ENCODE results near the gene DNM2. TPM values are rescaled to one million over a fixed set of nuclear protein-coding genes. Genes with fewer than 3 reads are reported as not detected.

The DNM2 gene
- total RNA-seq, 1 experiment from 2014 or later, result 125 TPM

DNA sequence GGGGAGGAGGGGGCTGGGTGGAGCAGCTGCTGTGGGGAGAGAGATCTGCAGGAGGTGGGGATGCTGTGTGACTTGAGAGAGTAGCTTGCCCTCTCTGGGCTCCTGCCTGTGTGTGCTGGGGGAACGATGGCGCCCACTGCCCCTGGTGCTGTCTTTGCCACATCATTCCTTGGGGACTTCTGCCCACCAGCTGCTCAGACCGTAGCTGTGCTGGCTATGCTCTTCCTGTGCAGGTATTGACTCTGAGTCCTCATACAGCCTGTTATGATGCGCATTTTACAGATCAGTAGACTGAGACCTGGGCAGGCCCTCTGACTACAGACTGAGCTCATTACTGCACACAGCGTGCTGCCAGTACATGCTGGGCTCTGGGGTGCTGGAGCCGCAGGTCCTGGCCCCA, 51.1 kb downstream of the DNM2 start:
- in situ Hi-C loops (cut with HindIII; ENCODE audit: low pct_unique_long_range_greater_than_20kb, low sequenced_read_pairs), result no loop called here
- Histone ChIP-seq H3K36me3 (ENCODE audit: control insufficient read depth, insufficient read depth, low read length) (no peaks in the 10 kb centered on the region), H3K27ac (ENCODE audit: low read length) (peak overlapping the region; percentile 57), H3K4me3 (ENCODE audit: low read depth in 2 of 2, low read length in 2 of 2) (no peak overlapping the region), H3K27me3 (ENCODE audit: control insufficient read depth, insufficient read depth, low read length) (no peaks in the 10 kb centered on the region), H3K4me1 (ENCODE audit: control insufficient read depth, insufficient read depth, low read length) (peaks cover 24% of the 10 kb centered on the region), H3K9me3 (ENCODE audit: control insufficient read depth, insufficient read depth, low read depth, low read length) (no peaks in the 10 kb centered on the region)
- POLR2A ChIA-PET, result no interaction called here
- DNase-seq (ENCODE audit: low read depth, low spot score) (no peak), ATAC-seq (no peak)
- intact Hi-C loops (cut with micrococcal nuclease; ENCODE audit: unreplicated experiment), result no loop called here
- CTCF ChIA-PET, result interaction anchor here (0.7 kb wide), 1 partner anchor 187 kb away, joined by 5 read pairs; no protein-coding TSS in a partner anchor
- no peak for TF ChIP-seq SIN3A (IDR thresholded peaks at IDR 0.05; ENCODE audit: borderline replicate concordance, insufficient read depth, low read depth, low read length)
- BruUV-seq (replicated peaks), result no TSS peak

DNA sequence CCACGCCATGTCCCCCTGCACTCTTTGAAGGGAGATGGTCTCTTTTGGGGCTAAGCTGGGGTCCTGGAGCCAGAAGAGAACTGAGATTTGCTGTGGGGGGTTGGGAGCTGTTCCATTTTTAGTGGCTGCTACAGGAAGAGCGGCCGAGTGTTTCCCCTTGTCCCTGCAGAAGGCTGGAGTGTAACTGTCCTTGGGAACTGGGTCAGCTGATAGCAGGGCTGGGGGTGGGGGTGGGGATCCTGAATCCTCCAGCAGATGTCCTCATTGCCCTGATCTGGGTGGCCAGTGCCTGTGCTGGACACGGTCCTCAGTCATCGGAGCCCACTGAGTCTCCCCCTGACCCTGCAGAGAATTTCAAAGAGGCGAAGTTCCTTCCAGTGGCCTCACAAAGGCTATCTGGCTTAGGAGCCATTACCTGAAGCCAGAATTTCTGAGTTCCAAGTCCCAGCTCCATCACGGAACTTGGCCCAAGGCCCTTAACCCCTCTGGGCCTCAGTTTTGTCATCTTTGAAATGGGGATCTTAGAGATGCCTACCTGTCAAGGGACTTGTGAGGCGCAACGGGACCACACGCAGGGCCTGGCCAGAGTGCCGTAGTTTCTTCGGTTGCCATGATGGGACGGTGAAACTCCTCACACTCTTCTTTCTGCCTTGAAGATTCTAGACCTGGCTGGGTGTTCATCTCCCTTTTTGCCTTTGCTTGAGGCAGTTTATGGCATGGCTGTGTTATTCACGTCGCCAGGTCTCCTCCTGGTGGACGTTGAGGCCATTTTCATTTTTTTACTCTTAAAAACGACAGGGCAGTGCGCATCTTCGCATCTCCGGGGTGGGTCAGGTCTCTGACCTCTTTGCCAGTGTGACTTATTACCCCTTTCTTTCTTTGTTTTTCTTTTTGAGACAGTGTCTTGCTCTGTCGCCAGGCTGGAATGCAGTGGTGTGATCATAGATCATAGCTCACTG, 51.9 kb downstream of the DNM2 start:
- ChIA-PET CTCF (interaction anchor here (0.7 kb wide), 1 partner anchor 188 kb away, joined by 5 read pairs; no protein-coding TSS in a partner anchor), POLR2A (interaction anchor here (0.6 kb wide), 1 partner anchor 10 kb away, joined by 5 read pairs; no protein-coding TSS in a partner anchor)
- peaks cover 18% of the 10 kb centered on the region for H3K4me1 ChIP-seq (ENCODE audit: control insufficient read depth, insufficient read depth, low read length)
- ATAC-seq, result peak; percentile 60
- BruUV-seq (replicated peaks), result no TSS peak
- no peak overlapping the region for H3K4me3 ChIP-seq (ENCODE audit: low read depth in 2 of 2, low read length in 2 of 2)
- H3K36me3 ChIP-seq (ENCODE audit: control insufficient read depth, insufficient read depth, low read length), result no peaks in the 10 kb centered on the region
- H3K27ac ChIP-seq (ENCODE audit: low read length), result peak overlapping the region; percentile 57
- in situ Hi-C loops (cut with HindIII; ENCODE audit: low pct_unique_long_range_greater_than_20kb, low sequenced_read_pairs) (no loop called here), intact Hi-C loops (cut with micrococcal nuclease; ENCODE audit: unreplicated experiment) (no loop called here)
- no peak for DNase-seq (ENCODE audit: low read depth, low spot score)
- H3K9me3 ChIP-seq (ENCODE audit: control insufficient read depth, insufficient read depth, low read depth, low read length), result no peaks in the 10 kb centered on the region
- no peak for TF ChIP-seq TCF7L2 (IDR thresholded peaks at IDR 0.05; ENCODE audit: low read depth, low read length)
- TF ChIP-seq, protein P1, sequence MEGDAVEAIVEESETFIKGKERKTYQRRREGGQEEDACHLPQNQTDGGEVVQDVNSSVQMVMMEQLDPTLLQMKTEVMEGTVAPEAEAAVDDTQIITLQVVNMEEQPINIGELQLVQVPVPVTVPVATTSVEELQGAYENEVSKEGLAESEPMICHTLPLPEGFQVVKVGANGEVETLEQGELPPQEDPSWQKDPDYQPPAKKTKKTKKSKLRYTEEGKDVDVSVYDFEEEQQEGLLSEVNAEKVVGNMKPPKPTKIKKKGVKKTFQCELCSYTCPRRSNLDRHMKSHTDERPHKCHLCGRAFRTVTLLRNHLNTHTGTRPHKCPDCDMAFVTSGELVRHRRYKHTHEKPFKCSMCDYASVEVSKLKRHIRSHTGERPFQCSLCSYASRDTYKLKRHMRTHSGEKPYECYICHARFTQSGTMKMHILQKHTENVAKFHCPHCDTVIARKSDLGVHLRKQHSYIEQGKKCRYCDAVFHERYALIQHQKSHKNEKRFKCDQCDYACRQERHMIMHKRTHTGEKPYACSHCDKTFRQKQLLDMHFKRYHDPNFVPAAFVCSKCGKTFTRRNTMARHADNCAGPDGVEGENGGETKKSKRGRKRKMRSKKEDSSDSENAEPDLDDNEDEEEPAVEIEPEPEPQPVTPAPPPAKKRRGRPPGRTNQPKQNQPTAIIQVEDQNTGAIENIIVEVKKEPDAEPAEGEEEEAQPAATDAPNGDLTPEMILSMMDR (IDR thresholded peaks at IDR 0.05), result no peak; the same call in 1 of the 2 replicates
- TF ChIP-seq POLR2AphosphoS5 (IDR thresholded peaks at IDR 0.05; ENCODE audit: low read depth, low read length), result no peak
- TF ChIP-seq, protein P2, sequence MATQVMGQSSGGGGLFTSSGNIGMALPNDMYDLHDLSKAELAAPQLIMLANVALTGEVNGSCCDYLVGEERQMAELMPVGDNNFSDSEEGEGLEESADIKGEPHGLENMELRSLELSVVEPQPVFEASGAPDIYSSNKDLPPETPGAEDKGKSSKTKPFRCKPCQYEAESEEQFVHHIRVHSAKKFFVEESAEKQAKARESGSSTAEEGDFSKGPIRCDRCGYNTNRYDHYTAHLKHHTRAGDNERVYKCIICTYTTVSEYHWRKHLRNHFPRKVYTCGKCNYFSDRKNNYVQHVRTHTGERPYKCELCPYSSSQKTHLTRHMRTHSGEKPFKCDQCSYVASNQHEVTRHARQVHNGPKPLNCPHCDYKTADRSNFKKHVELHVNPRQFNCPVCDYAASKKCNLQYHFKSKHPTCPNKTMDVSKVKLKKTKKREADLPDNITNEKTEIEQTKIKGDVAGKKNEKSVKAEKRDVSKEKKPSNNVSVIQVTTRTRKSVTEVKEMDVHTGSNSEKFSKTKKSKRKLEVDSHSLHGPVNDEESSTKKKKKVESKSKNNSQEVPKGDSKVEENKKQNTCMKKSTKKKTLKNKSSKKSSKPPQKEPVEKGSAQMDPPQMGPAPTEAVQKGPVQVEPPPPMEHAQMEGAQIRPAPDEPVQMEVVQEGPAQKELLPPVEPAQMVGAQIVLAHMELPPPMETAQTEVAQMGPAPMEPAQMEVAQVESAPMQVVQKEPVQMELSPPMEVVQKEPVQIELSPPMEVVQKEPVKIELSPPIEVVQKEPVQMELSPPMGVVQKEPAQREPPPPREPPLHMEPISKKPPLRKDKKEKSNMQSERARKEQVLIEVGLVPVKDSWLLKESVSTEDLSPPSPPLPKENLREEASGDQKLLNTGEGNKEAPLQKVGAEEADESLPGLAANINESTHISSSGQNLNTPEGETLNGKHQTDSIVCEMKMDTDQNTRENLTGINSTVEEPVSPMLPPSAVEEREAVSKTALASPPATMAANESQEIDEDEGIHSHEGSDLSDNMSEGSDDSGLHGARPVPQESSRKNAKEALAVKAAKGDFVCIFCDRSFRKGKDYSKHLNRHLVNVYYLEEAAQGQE (IDR thresholded peaks at IDR 0.05; ENCODE audit: insufficient read depth in 1 of 2, low read depth in 2 of 2, low read length in 1 of 2), result no peak
- no peak for TF ChIP-seq SIN3A (IDR thresholded peaks at IDR 0.05; ENCODE audit: borderline replicate concordance, insufficient read depth, low read depth, low read length)
- no peaks in the 10 kb centered on the region for H3K27me3 ChIP-seq (ENCODE audit: control insufficient read depth, insufficient read depth, low read length)
